OCI-LY3 (cell line): ENCODE results near the gene AUTS2.

Source experiments
- H2AFZ ChIP-seq: fragments of 200-600, 300-600 bp; shearing (Covaris generic); 2 replicates; pipeline ENCODE4 v1.6.0; 2014; ENCODE audit warnings: antibody characterized with exemption, low read depth, low read length
- H3K27ac ChIP-seq: fragments of 200-600, 300-600 bp; sonication (generic); 2 replicates; pipeline ENCODE4 v1.5.1; 2014; ENCODE audit warnings: mild to moderate bottlenecking, low read length, moderate library complexity, mixed read lengths
- H3K27me3 ChIP-seq: fragments of 200-600, 300-600 bp; sonication (generic); 2 replicates; pipeline ENCODE4 v1.6.1; 2014; ENCODE audit warnings: low read depth, low read length, mixed read lengths
- H3K36me3 ChIP-seq: fragments of 200-600, 300-600 bp; sonication (generic); replicated peaks from 2 replicates; pipeline ENCODE3; 2014; ENCODE audit warnings: low read depth, low read length, mixed read lengths
- H3K4me1 ChIP-seq: fragments of 300-600, 200-600 bp; sonication (generic); 2 replicates; pipeline ENCODE4 v1.6.1; 2014; ENCODE audit warnings: low read length, mixed read lengths
- H3K4me2 ChIP-seq: fragments of 200-600, 300-600 bp; sonication (generic); 2 replicates; pipeline ENCODE4 v1.6.1; 2014; ENCODE audit warnings: low read length, mixed read lengths
- H3K4me3 ChIP-seq: fragments of 300-600, 200-600 bp; sonication (generic); 2 replicates; pipeline ENCODE4 v1.5.1; 2014; ENCODE audit warnings: antibody characterized with exemption, mild to moderate bottlenecking, low read length, moderate library complexity
- H3K79me2 ChIP-seq: fragments of 300-600, 200-600 bp; shearing (Covaris generic); 2 replicates; pipeline ENCODE4 v1.6.1; 2014; ENCODE audit warnings: mild to moderate bottlenecking, low read length, mixed read lengths
- H3K9ac ChIP-seq: fragments of 300-600, 200-600 bp; shearing (Covaris generic); 2 replicates; pipeline ENCODE4 v1.6.0; 2014; ENCODE audit warnings: mild to moderate bottlenecking, low read length, moderate library complexity
- H3K9me3 ChIP-seq: fragments of 200-600, 300-600 bp; shearing (Covaris generic); 2 replicates; pipeline ENCODE4 v1.6.1; 2014; ENCODE audit warnings: low read length, mixed read lengths; ENCODE audit not compliant: insufficient read depth
- H4K20me1 ChIP-seq: fragments of 200-600, 300-600 bp; sonication (generic); 2 replicates; pipeline ENCODE4 v1.6.1; 2016; ENCODE audit warnings: low read length, mixed read lengths; ENCODE audit not compliant: insufficient read depth
- CTCF ChIP-seq: fragments of 200-600, 300-600 bp; sonication (generic); IDR thresholded peaks from 2 replicates; pipeline ENCODE4 v1.5.1; 2014; ENCODE audit warnings: antibody characterized with exemption, low read length, low read depth
- EZH2phosphoT487 ChIP-seq: fragments of 200-600 bp; shearing (Covaris generic); IDR thresholded peaks from 2 replicates; pipeline ENCODE4 v1.6.1; 2018; ENCODE audit warnings: antibody characterized with exemption, mixed run types, low read depth

Gene AUTS2

DNA sequence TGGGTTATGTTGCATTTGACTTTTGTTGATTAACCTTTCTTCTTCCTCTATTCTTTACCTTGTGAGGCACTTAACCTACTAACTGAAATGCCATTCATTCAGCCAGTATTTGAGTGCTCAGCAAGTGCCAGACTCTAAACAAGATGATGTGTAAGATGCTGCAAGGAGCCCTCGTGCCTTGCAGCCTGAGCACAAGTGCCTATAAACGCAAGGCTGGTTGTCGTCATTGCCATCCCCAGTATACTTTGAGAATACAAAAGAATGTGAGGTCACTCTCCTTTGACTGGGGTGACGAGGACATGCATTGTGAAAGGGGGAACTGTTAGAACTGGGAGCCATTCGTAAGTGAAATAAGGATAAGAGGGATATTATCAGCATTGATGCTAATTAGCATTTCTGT, 103.0 kb downstream of the AUTS2 start:
- Histone ChIP-seq H3K27me3 (no peaks in the 10 kb centered on the region; the same call in 1 of the 2 replicates), H3K4me2 (no peak overlapping the region)

GRCh38 chr7:69702357-69702756, 104.1 kb downstream of the AUTS2 start:
- TF ChIP-seq CTCF (no peak), EZH2phosphoT487 (no peak)
- H3K9me3 ChIP-seq = no peaks in the 10 kb centered on the region
- H3K36me3 ChIP-seq = no peaks in the 10 kb centered on the region
- H3K9ac ChIP-seq = no peak overlapping the region
- H3K4me2 ChIP-seq = no peak overlapping the region
- no peaks in the 10 kb centered on the region; the same call in 1 of the 2 replicates for H3K27me3 ChIP-seq
- H4K20me1 ChIP-seq = no peaks in the 10 kb centered on the region
- no peak overlapping the region for H2AFZ ChIP-seq
- no peak overlapping the region for H3K4me3 ChIP-seq
- H3K79me2 ChIP-seq = no peaks in the 10 kb centered on the region
- H3K27ac ChIP-seq = no peak overlapping the region
- no peaks in the 10 kb centered on the region for H3K4me1 ChIP-seq

More for the DNA sequence above, 103.0 kb downstream of the AUTS2 start:
- H3K79me2 ChIP-seq = no peaks in the 10 kb centered on the region
- H3K4me3 ChIP-seq = no peak overlapping the region
- H3K9ac ChIP-seq = no peak overlapping the region
- no peaks in the 10 kb centered on the region for H3K4me1 ChIP-seq
- H4K20me1 ChIP-seq = no peaks in the 10 kb centered on the region
- no peaks in the 10 kb centered on the region for H3K9me3 ChIP-seq
- TF ChIP-seq CTCF (no peak), EZH2phosphoT487 (no peak)
- H2AFZ ChIP-seq = no peak overlapping the region
- H3K36me3 ChIP-seq = no peaks in the 10 kb centered on the region
- H3K27ac ChIP-seq = no peak overlapping the region

- Histone ChIP-seq H3K4me1 (no peaks in the 10 kb centered on the region), H3K36me3 (no peaks in the 10 kb centered on the region), H2AFZ (no peak overlapping the region), H3K27me3 (no peaks in the 10 kb centered on the region; the same call in 1 of the 2 replicates), H4K20me1 (no peaks in the 10 kb centered on the region), H3K9me3 (no peaks in the 10 kb centered on the region), H3K79me2 (no peaks in the 10 kb centered on the region), H3K4me2 (no peak overlapping the region), H3K27ac (no peak overlapping the region), H3K9ac (no peak overlapping the region), H3K4me3 (no peak overlapping the region)
- TF ChIP-seq CTCF (no peak), EZH2phosphoT487 (no peak)
Measured at GRCh38 chr7:69703099-69703498, 104.8 kb downstream of the AUTS2 start.

DNA sequence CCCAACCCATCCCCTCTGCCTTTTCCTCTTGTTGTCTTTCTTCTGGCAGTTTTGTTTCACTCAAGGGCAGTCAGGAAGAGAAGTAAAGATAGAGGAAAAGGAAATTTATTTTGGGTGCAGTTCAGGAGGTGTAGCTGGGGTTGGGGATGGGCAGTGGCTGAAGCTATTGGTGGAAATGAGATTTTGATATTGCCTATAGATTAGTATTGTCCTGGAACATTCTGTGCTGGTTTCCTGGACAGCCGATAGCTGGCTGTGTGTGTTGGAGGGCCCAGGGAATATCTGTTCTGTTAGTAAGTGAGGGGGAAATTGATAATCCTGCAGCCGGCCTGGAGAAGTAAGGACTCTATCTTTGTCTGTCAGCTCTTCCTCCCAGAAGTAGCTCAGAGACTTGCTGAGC, 107.8 kb downstream of the AUTS2 start:
- no peak overlapping the region for H3K4me2 ChIP-seq
- H3K27ac ChIP-seq = no peak overlapping the region
- H2AFZ ChIP-seq = no peak overlapping the region
- no peaks in the 10 kb centered on the region for H4K20me1 ChIP-seq
- H3K79me2 ChIP-seq = no peaks in the 10 kb centered on the region
- no peaks in the 10 kb centered on the region for H3K4me1 ChIP-seq
- TF ChIP-seq EZH2phosphoT487 (no peak), CTCF (no peak)
- no peaks in the 10 kb centered on the region; the same call in 1 of the 2 replicates for H3K27me3 ChIP-seq
- H3K36me3 ChIP-seq = no peaks in the 10 kb centered on the region
- no peaks in the 10 kb centered on the region for H3K9me3 ChIP-seq
- no peak overlapping the region for H3K4me3 ChIP-seq
- no peak overlapping the region for H3K9ac ChIP-seq
